Measurements from ENCODE around the gene PROM1.

GRCh38 chr4:16034010-16034748 is 49.6 kb downstream of the PROM1 start:
- TF ChIP-seq CTCF (IDR thresholded peaks at IDR 0.05), result no peak
- TF ChIP-seq POLR2AphosphoS5 (IDR thresholded peaks at IDR 0.05), result no peak
- no peak for TF ChIP-seq POLR2A (IDR thresholded peaks at IDR 0.05)
